Mesenchymal stem cell (in vitro differentiated cells and primary cell): ENCODE measurements around the gene ELMO1.

Source experiments
- DNase-seq: peaks from one replicate; pipeline ENCODE4 v3.0.0-alpha.2; 2013
- H2AFZ ChIP-seq: one replicate; pipeline ENCODE4 v1.6.1; 2013; ENCODE audit warnings: low read depth, mild to moderate bottlenecking, control low read depth, inconsistent platforms, low read length, moderate library complexity
- H2AK5ac ChIP-seq: 2 replicates; pipeline ENCODE4 v1.6.1; 2013; ENCODE audit warnings: low read length, moderate library complexity, mild to moderate bottlenecking, inconsistent platforms; ENCODE audit not compliant: severe bottlenecking
- H2BK120ac ChIP-seq: one replicate; pipeline ENCODE4 v1.6.1; 2013; ENCODE audit warnings: low read depth, mild to moderate bottlenecking, inconsistent platforms, low read length, moderate library complexity
- H2BK12ac ChIP-seq, 2 experiments: one replicate each; pipeline ENCODE4 v1.6.1; 2013; ENCODE audit warnings: inconsistent platforms in 2 of 2, low read length in 2 of 2, mild to moderate bottlenecking in 2 of 2, moderate library complexity in 2 of 2, control low read depth in 1 of 2
- H2BK15ac ChIP-seq: one replicate; pipeline ENCODE4 v1.6.1; 2013; ENCODE audit warnings: mild to moderate bottlenecking, low read depth, inconsistent platforms; ENCODE audit not compliant: poor library complexity, severe bottlenecking
- H2BK5ac ChIP-seq: 2 replicates; pipeline ENCODE4 v1.6.1; 2013; ENCODE audit warnings: low read depth, mild to moderate bottlenecking, low read length, control low read depth, inconsistent platforms; ENCODE audit not compliant: poor library complexity, severe bottlenecking
- H3K14ac ChIP-seq, 2 experiments: one replicate each; pipeline ENCODE4 v1.6.1; 2013; ENCODE audit warnings: inconsistent platforms in 2 of 2, low read length in 2 of 2, control low read depth in 1 of 2, mild to moderate bottlenecking in 1 of 2, moderate library complexity in 1 of 2
- H3K18ac ChIP-seq, 2 experiments: one replicate each; pipeline ENCODE4 v1.6.1; 2013; ENCODE audit warnings: inconsistent platforms in 2 of 2, low read length in 2 of 2, control low read depth in 1 of 2, low read depth in 1 of 2, mild to moderate bottlenecking in 1 of 2
- H3K23ac ChIP-seq, 2 experiments: one replicate each; pipeline ENCODE4 v1.6.1; 2013; ENCODE audit warnings: inconsistent platforms in 2 of 2, low read length in 2 of 2, mild to moderate bottlenecking in 2 of 2, moderate library complexity in 2 of 2, control low read depth in 1 of 2
- H3K27ac ChIP-seq: 2 replicates; pipeline ENCODE4 v1.5.1; 2013; ENCODE audit warnings: mild to moderate bottlenecking, moderate library complexity, low read length, control low read depth, inconsistent platforms; ENCODE audit not compliant: poor library complexity, severe bottlenecking
- H3K27me3 ChIP-seq, 2 experiments: 2 replicates each; pipeline versions ENCODE4 v1.6.1 to v1.7.0; 2013; ENCODE audit warnings: low read length in 2 of 2, mild to moderate bottlenecking in 2 of 2, moderate library complexity in 2 of 2, control low read depth in 1 of 2, inconsistent platforms in 1 of 2; ENCODE audit not compliant: control insufficient read depth in 1 of 2, insufficient read depth in 1 of 2
- H3K36me3 ChIP-seq, 2 experiments: 2 replicates each; pipeline versions ENCODE4 v1.6.1 to v1.7.0; 2013; ENCODE audit warnings: low read length in 2 of 2, control low read depth in 1 of 2, inconsistent platforms in 1 of 2, low read depth in 1 of 2, mild to moderate bottlenecking in 1 of 2; ENCODE audit not compliant: insufficient read depth in 2 of 2, control insufficient read depth in 1 of 2
- H3K4ac ChIP-seq, 2 experiments: one replicate each; pipeline ENCODE4 v1.6.1; 2013; ENCODE audit warnings: inconsistent platforms in 2 of 2, low read length in 2 of 2, mild to moderate bottlenecking in 2 of 2, moderate library complexity in 2 of 2, control low read depth in 1 of 2, low read depth in 1 of 2
- H3K4me1 ChIP-seq: 2 replicates; pipeline ENCODE4 v1.6.1; 2013; ENCODE audit warnings: low read depth, low read length, control low read depth; ENCODE audit not compliant: control insufficient read depth, insufficient read depth
- H3K4me2 ChIP-seq: 2 replicates; pipeline ENCODE4 v1.6.1; 2013; ENCODE audit warnings: low read length, mild to moderate bottlenecking, inconsistent platforms; ENCODE audit not compliant: poor library complexity, severe bottlenecking
- H3K4me3 ChIP-seq, 2 experiments: 2 replicates each; pipeline versions ENCODE4 v1.5.1 to v1.7.0; 2013; ENCODE audit warnings: low read length in 2 of 2, mild to moderate bottlenecking in 2 of 2, control low read depth in 1 of 2, low read depth in 1 of 2; ENCODE audit not compliant: insufficient read depth in 1 of 2
- H3K79me1 ChIP-seq: replicated peaks from 2 replicates; pipeline ENCODE4 v1.6.1; 2013; ENCODE audit warnings: mild to moderate bottlenecking, control low read depth, low read length, inconsistent platforms; ENCODE audit not compliant: poor library complexity, severe bottlenecking
- H3K9ac ChIP-seq: 2 replicates; pipeline ENCODE4 v1.7.0; 2013; ENCODE audit warnings: mild to moderate bottlenecking, low read length, moderate library complexity
- H3K9me3 ChIP-seq: 2 replicates; pipeline ENCODE4 v1.7.0; 2013; ENCODE audit warnings: mild to moderate bottlenecking, low read length; ENCODE audit not compliant: control insufficient read depth
- H4K8ac ChIP-seq: one replicate; pipeline ENCODE4 v1.6.1; 2013; ENCODE audit warnings: inconsistent platforms, mild to moderate bottlenecking, low read length, moderate library complexity
- H4K91ac ChIP-seq: one replicate; pipeline ENCODE4 v1.6.1; 2013; ENCODE audit warnings: mild to moderate bottlenecking, low read length, inconsistent platforms
- WGBS: methylation state at CpG from one replicate; pipeline ENCODE4 v1.1.7; 2013; ENCODE audit warnings: mixed read lengths; 5-methylcytosine and 5-hydroxymethylcytosine counted together

The ELMO1 gene

GRCh38 chr7:36884351-36884750, 564.3 kb downstream of the ELMO1 start:
- WGBS = 80% methylated on average over 4 of the region's 5 CpGs
- Histone ChIP-seq H3K14ac (no peak overlapping the region), H3K9me3 (no peaks in the 10 kb centered on the region), H3K4me1 (no peaks in the 10 kb centered on the region), H3K27me3 (peaks cover 0 to 34% of the 10 kb centered on the region in 2 experiments), H3K4ac (no peak overlapping the region), H2AK5ac (no peak overlapping the region), H3K4me3 (no peak overlapping the region), H3K18ac (no peak overlapping the region), H2AFZ (no peak overlapping the region), H3K9ac (no peak overlapping the region), H3K79me1 (no peaks in the 10 kb centered on the region), H2BK5ac (no peak overlapping the region), H3K27ac (no peak overlapping the region), H4K91ac (no peak overlapping the region), H3K4me2 (no peak overlapping the region), H2BK120ac (no peak overlapping the region), H4K8ac (no peak overlapping the region), H3K36me3 (no peaks in the 10 kb centered on the region), H2BK12ac (no peak overlapping the region), H3K23ac (no peak overlapping the region), H2BK15ac (no peak overlapping the region)
- no peak for DNase-seq

- Histone ChIP-seq H2BK15ac (no peak overlapping the region), H3K4me3 (no peak overlapping the region), H3K79me1 (no peaks in the 10 kb centered on the region), H3K9ac (no peak overlapping the region), H2BK120ac (no peak overlapping the region), H3K27ac (no peak overlapping the region), H2AK5ac (no peak overlapping the region), H3K4me2 (no peak overlapping the region), H3K14ac (no peak overlapping the region), H2BK12ac (no peak overlapping the region), H3K27me3 (peaks cover 0 to 34% of the 10 kb centered on the region in 2 experiments), H3K9me3 (no peaks in the 10 kb centered on the region), H4K8ac (no peak overlapping the region), H3K4ac (no peak overlapping the region), H3K23ac (no peak overlapping the region), H3K4me1 (peaks cover 3% of the 10 kb centered on the region), H2AFZ (no peak overlapping the region), H4K91ac (no peak overlapping the region), H3K36me3 (no peaks in the 10 kb centered on the region), H3K18ac (no peak overlapping the region), H2BK5ac (no peak overlapping the region)
- WGBS = 80% methylated on average over 11 of the region's 11 CpGs
- DNase-seq = no peak
These were observed 567.3 kb downstream of the ELMO1 start for GRCh38 chr7:36881233-36881874.

DNA sequence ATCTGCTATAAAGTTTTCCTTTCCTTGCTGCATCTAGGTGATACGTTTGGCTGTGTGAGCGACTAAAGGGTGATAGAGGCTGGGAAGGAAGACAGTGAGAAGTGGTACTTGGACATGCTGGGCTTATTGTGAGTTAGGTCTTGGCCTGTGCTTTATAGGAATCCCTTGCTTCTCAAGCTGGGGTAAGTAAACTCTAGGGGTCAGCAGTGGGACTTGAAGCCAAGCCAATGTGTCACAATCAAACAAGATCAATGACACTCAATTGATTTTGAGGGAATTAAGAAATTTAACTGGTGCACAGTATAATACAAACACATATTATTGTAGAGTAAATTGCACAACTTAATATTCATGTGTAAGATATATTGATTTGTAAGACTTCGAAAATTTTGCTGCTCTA, 568.6 kb downstream of the ELMO1 start:
- no peak overlapping the region for H3K4ac ChIP-seq
- no peak overlapping the region for H3K27ac ChIP-seq
- no peak overlapping the region for H2BK15ac ChIP-seq
- H2BK120ac ChIP-seq = no peak overlapping the region
- H3K4me2 ChIP-seq = no peak overlapping the region
- H3K36me3 ChIP-seq = no peaks in the 10 kb centered on the region
- no peak overlapping the region for H3K23ac ChIP-seq
- H3K79me1 ChIP-seq = no peaks in the 10 kb centered on the region
- peaks cover 0 to 25% of the 10 kb centered on the region in 2 experiments for H3K27me3 ChIP-seq
- H3K4me3 ChIP-seq = no peak overlapping the region
- no peak overlapping the region for H2AFZ ChIP-seq
- 94% methylated on average over 2 of the region's 3 CpGs for WGBS
- no peak overlapping the region for H4K8ac ChIP-seq
- no peak overlapping the region for H2AK5ac ChIP-seq
- peaks cover 7% of the 10 kb centered on the region for H3K4me1 ChIP-seq
- H2BK12ac ChIP-seq = no peak overlapping the region
- H3K9me3 ChIP-seq = no peaks in the 10 kb centered on the region
- H3K18ac ChIP-seq = no peak overlapping the region
- no peak overlapping the region for H4K91ac ChIP-seq
- no peak overlapping the region for H3K14ac ChIP-seq
- no peak overlapping the region for H3K9ac ChIP-seq
- H2BK5ac ChIP-seq = no peak overlapping the region
- no peak for DNase-seq

DNA sequence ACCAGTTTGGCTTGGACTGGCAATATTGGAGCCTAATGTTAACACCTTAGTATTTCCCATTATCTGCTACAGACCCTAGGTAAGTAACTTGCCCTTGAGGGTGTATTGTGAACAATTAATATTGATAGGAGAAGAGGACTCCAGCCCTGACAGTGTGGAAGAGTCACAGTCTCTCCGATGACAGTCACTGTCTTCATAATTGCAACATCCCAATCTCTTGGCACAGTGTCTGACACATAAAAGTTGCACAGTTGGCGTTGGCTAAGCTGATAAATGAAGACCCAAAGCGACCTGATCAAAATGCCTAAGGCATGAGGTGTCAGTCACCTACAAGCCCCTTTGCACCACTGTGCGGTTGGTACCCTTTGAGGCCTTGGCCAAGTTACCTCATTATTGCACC, 569.6 kb downstream of the ELMO1 start:
- Histone ChIP-seq H4K8ac (no peak overlapping the region), H2BK12ac (no peak overlapping the region), H3K4me3 (no peak overlapping the region), H4K91ac (no peak overlapping the region), H3K4me1 (peaks cover 9% of the 10 kb centered on the region), H2AK5ac (no peak overlapping the region), H2AFZ (no peak overlapping the region), H3K36me3 (no peaks in the 10 kb centered on the region), H3K4ac (no peak overlapping the region), H3K27ac (no peak overlapping the region), H3K23ac (no peak overlapping the region), H3K27me3 (peaks cover 0 to 20% of the 10 kb centered on the region in 2 experiments), H2BK120ac (no peak overlapping the region), H3K79me1 (no peaks in the 10 kb centered on the region), H3K9ac (no peak overlapping the region), H3K14ac (no peak overlapping the region), H3K9me3 (no peaks in the 10 kb centered on the region), H2BK15ac (no peak overlapping the region), H3K18ac (no peak overlapping the region), H2BK5ac (no peak overlapping the region), H3K4me2 (no peak overlapping the region)
- DNase-seq = no peak
- WGBS = 59% methylated on average over 3 of the region's 4 CpGs
